SK-N-SH treated with all-trans-retinoic acid at 6 μM for 48 hours (cell line): ENCODE measurements around the gene CLIC5.

ENCODE experiments used
- ARNTL ChIP-seq: fragments of 450-650 bp; formaldehyde crosslinking; IDR thresholded peaks from 2 replicates; pipeline ENCODE4 v1.5.0; 2020; ENCODE audit warnings: low read depth, mild to moderate bottlenecking, moderate library complexity, borderline replicate concordance
- BACH2 ChIP-seq: fragments of 250-450 bp; sonication (Bioruptor Pico); IDR thresholded peaks from 2 replicates; pipeline ENCODE4 v1.9.0; 2021; ENCODE audit warnings: mild to moderate bottlenecking, borderline replicate concordance
- PATZ1 ChIP-seq: fragments of 250-450 bp; sonication (Bioruptor Pico); IDR thresholded peaks from 2 replicates; pipeline ENCODE4 v1.8.0; 2020; ENCODE audit warnings: mild to moderate bottlenecking, moderate library complexity, borderline replicate concordance
- POU6F1 ChIP-seq: fragments of 250-450 bp; sonication (Bioruptor Pico); IDR thresholded peaks from 2 replicates; pipeline ENCODE4 v1.8.0; 2021; ENCODE audit warnings: low read depth, mild to moderate bottlenecking, moderate library complexity, borderline replicate concordance
- RARB ChIP-seq: fragments of 250-450 bp; sonication (Bioruptor Pico); IDR thresholded peaks from 2 replicates; pipeline ENCODE4 v1.8.0; 2021; ENCODE audit warnings: mild to moderate bottlenecking, moderate library complexity
- TCF4 ChIP-seq: fragments of 250-450 bp; sonication (Bioruptor Pico); IDR thresholded peaks from 2 replicates; pipeline ENCODE4 v1.8.0; 2021; ENCODE audit warnings: mild to moderate bottlenecking, moderate library complexity, borderline replicate concordance
- TOX ChIP-seq: fragments of 250-450 bp; sonication (Bioruptor Pico); IDR thresholded peaks from 2 replicates; pipeline ENCODE4 v1.8.0; 2021; ENCODE audit warnings: mild to moderate bottlenecking, moderate library complexity, borderline replicate concordance
- ZFP30 ChIP-seq: fragments of 450-650 bp; formaldehyde crosslinking; IDR thresholded peaks from 2 replicates; pipeline ENCODE4 v1.5.0; 2022; ENCODE audit warnings: mild to moderate bottlenecking, moderate library complexity
- ZNF565 ChIP-seq: fragments of 450-650 bp; formaldehyde crosslinking; conservative IDR thresholded peaks from 2 replicates; pipeline ENCODE4 v1.5.0; 2020; ENCODE audit warnings: low read depth, mild to moderate bottlenecking, moderate library complexity
- ZNF8 ChIP-seq: fragments of 450-650 bp; formaldehyde crosslinking; IDR thresholded peaks from 2 replicates; pipeline ENCODE4 v1.5.0; 2020; ENCODE audit warnings: mild to moderate bottlenecking, moderate library complexity

GRCh38 chr6:45920819-45921511, 94.7 kb downstream of the CLIC5 start:
- TF ChIP-seq TCF4 (no peak), ZNF8 (CRISPR knock-in tag) (no peak), ZNF565 (CRISPR knock-in tag) (no peak), RARB (CRISPR knock-in tag) (no peak), ZFP30 (CRISPR knock-in tag) (no peak), TOX (no peak), PATZ1 (CRISPR knock-in tag) (no peak), BACH2 (CRISPR knock-in tag) (no peak), POU6F1 (CRISPR knock-in tag) (no peak), ARNTL (no peak)
